Measurements from ENCODE around the gene ATG4B.

GRCh38 chr2:241645915-241646645 lies 8.6 kb downstream of the ATG4B start:
- TF ChIP-seq CTCF (IDR thresholded peaks at IDR 0.05), result no peak
- no peak for TF ChIP-seq POLR2AphosphoS5 (IDR thresholded peaks at IDR 0.05)
- no peak for TF ChIP-seq POLR2A (IDR thresholded peaks at IDR 0.05; ENCODE audit: low read depth)
- no peak for TF ChIP-seq EP300 (IDR thresholded peaks at IDR 0.05)

Data from esophagus muscularis mucosa (tissue), 4 donors.